GM18508 (cell line): Measurements from ENCODE around the gene CAMSAP3.
"Not testable (repeated sequence)": the region's sequence is repeated elsewhere in the genome, so short reads cannot be mapped to it uniquely, and the experiment has no call there.

Source experiments
- ATAC-seq: cut with Tn5 transposase; IDR thresholded peaks from one replicate; pipeline ENCODE4 v1.9.1; 2021; ENCODE audit warnings: moderate number of reproducible peaks; ENCODE audit not compliant: insufficient read depth, unreplicated experiment

The CAMSAP3 gene

GRCh38 chr19:7565332-7565731, 30.3 kb upstream of the CAMSAP3 start:
- ATAC-seq: no peak

GRCh38 chr19:7570761-7571160, 24.9 kb upstream of the CAMSAP3 start:
- no peak for ATAC-seq

- ATAC-seq: no peak
Observed at GRCh38 chr19:7575434-7576040, 20.1 kb upstream of the CAMSAP3 start.

- ATAC-seq: not testable (repeated sequence)
Observed at GRCh38 chr19:7577422-7577821, 18.2 kb upstream of the CAMSAP3 start.

GRCh38 chr19:7578127-7578526, 17.5 kb upstream of the CAMSAP3 start:
- ATAC-seq: no peak

GRCh38 chr19:7579182-7579581, 16.5 kb upstream of the CAMSAP3 start:
- no peak for ATAC-seq

GRCh38 chr19:7582446-7582845, 13.2 kb upstream of the CAMSAP3 start:
- no peak for ATAC-seq

- no peak for ATAC-seq
Observed at GRCh38 chr19:7589822-7590221, 5.8 kb upstream of the CAMSAP3 start.

- ATAC-seq: no peak
Observed at GRCh38 chr19:7590256-7590655, 5.4 kb upstream of the CAMSAP3 start.

GRCh38 chr19:7596211-7596937, 711 bp downstream of the CAMSAP3 start:
- ATAC-seq: no peak

- no peak for ATAC-seq
Observed at GRCh38 chr19:7597689-7598088, 2.0 kb downstream of the CAMSAP3 start.

GRCh38 chr19:7598180-7598579, 2.5 kb downstream of the CAMSAP3 start:
- ATAC-seq: no peak

- no peak for ATAC-seq
Observed at GRCh38 chr19:7600721-7601120, 5.1 kb downstream of the CAMSAP3 start.

- no peak for ATAC-seq
Observed at GRCh38 chr19:7602240-7602934, 6.7 kb downstream of the CAMSAP3 start.

- no peak for ATAC-seq
Observed at GRCh38 chr19:7602935-7603497, 7.4 kb downstream of the CAMSAP3 start.

- ATAC-seq: no peak
Observed at GRCh38 chr19:7603919-7604318, 8.3 kb downstream of the CAMSAP3 start.

GRCh38 chr19:7605490-7606222, 10.0 kb downstream of the CAMSAP3 start:
- ATAC-seq: no peak

GRCh38 chr19:7606289-7606688, 10.6 kb downstream of the CAMSAP3 start:
- ATAC-seq: no peak

- ATAC-seq: no peak
Observed at GRCh38 chr19:7607212-7607873, 11.7 kb downstream of the CAMSAP3 start.
